K562 (cell line): ENCODE measurements around the gene NECAB2. TPM values are rescaled to one million over a fixed set of nuclear protein-coding genes. Genes with fewer than 3 reads are reported as not detected.

Source experiments
- ARHGAP35 ChIP-seq: fragments of 450-650 bp; IDR thresholded peaks from 2 replicates; pipeline ENCODE4 v1.6.1; 2018; ENCODE audit not compliant: partially characterized antibody
- ARID3B ChIP-seq: fragments of 250-450 bp; sonication (Bioruptor Pico); IDR thresholded peaks from 2 replicates; pipeline ENCODE4 v1.4.0; 2020; ENCODE audit warnings: borderline replicate concordance
- FOXK1 ChIP-seq: sonication (generic); formaldehyde crosslinking; IDR thresholded peaks from 2 replicates; pipeline ENCODE4 v1.8.0; 2022; ENCODE audit warnings: missing genetic modification reagents, mild to moderate bottlenecking, borderline replicate concordance
- FOXK2 ChIP-seq, 2 experiments: fragments of 450-650 bp; IDR thresholded peaks in 1 of 2; conservative IDR thresholded peaks in 1 of 2; 2 replicates each; pipeline ENCODE4 v1.6.1; 2016; ENCODE audit warnings: low read depth in 2 of 2, mild to moderate bottlenecking in 1 of 2
- GTF2E2 ChIP-seq: fragments of 200-800 bp; sonication (Bioruptor generic); IDR thresholded peaks from 2 replicates; pipeline ENCODE4 v1.6.1; 2016; ENCODE audit warnings: missing genetic modification characterization, missing compliant biosample characterization
- HLTF ChIP-seq: fragments of 450-650 bp; IDR thresholded peaks from 2 replicates; pipeline ENCODE4 v1.6.1; 2016
- KAT2B ChIP-seq: IDR thresholded peaks from one replicate; pipeline ENCODE4 v1.6.1; 2012; ENCODE audit warnings: low read depth, mild to moderate bottlenecking, control low read depth, inconsistent platforms, low read length, moderate library complexity
- KLF6 ChIP-seq: fragments of 250-450 bp; sonication (Bioruptor Pico); IDR thresholded peaks from 2 replicates; pipeline ENCODE4 v1.4.0; 2020; ENCODE audit warnings: mild to moderate bottlenecking, moderate library complexity, borderline replicate concordance
- LCOR ChIP-seq: sonication (generic); formaldehyde crosslinking; IDR thresholded peaks from 2 replicates; pipeline ENCODE4 v1.8.0; 2022; ENCODE audit warnings: mild to moderate bottlenecking, missing genetic modification reagents
- MAFG ChIP-seq: fragments of 450-650 bp; conservative IDR thresholded peaks from 2 replicates; pipeline ENCODE4 v1.6.1; 2016; ENCODE audit warnings: missing genetic modification characterization, missing compliant biosample characterization
- MCM3 ChIP-seq: fragments of 450-650 bp; IDR thresholded peaks from 2 replicates; pipeline ENCODE4 v1.6.1; 2016
- MTF1 ChIP-seq: fragments of 250-450 bp; sonication (Bioruptor Pico); IDR thresholded peaks from 2 replicates; pipeline ENCODE4 v1.9.0; 2021; ENCODE audit warnings: moderate library complexity, mild to moderate bottlenecking, inconsistent platforms, borderline replicate concordance
- RBFOX2 ChIP-seq: fragments of 200-400 bp; formaldehyde crosslinking; IDR thresholded peaks from 2 replicates; pipeline ENCODE4 v1.6.1; 2017; ENCODE audit warnings: low read depth, mild to moderate bottlenecking, low read length, moderate library complexity
- SRF ChIP-seq, 2 experiments: fragments of 250-450, 450-650 bp in 1 of 2; sonication (Bioruptor Pico) in 1 of 2; sonication (generic) in 1 of 2; formaldehyde crosslinking; IDR thresholded peaks; 2 replicates each; pipeline versions ENCODE4 v1.5.0 to v1.5.1; 2020 to 2022; ENCODE audit warnings: mild to moderate bottlenecking in 1 of 2, missing genetic modification reagents in 1 of 2
- USF1 ChIP-seq: sonication (generic); formaldehyde crosslinking; IDR thresholded peaks from 2 replicates; pipeline ENCODE4 v1.9.0; 2022; ENCODE audit warnings: mild to moderate bottlenecking, missing genetic modification reagents
- ZBTB11 ChIP-seq, 3 experiments: fragments of 200-800 bp in 1 of 3; fragments of 250-450 bp in 1 of 3; fragments of 450-650 bp in 1 of 3; sonication (Bioruptor Pico) in 1 of 3; sonication (Bioruptor generic) in 1 of 3; formaldehyde crosslinking in 1 of 3; IDR thresholded peaks; 2 replicates each; pipeline versions ENCODE4 v1.6.1 to v1.8.0; 2016 to 2022; ENCODE audit warnings: mild to moderate bottlenecking in 2 of 3, missing genetic modification characterization in 2 of 3, missing compliant biosample characterization in 1 of 3, moderate library complexity in 1 of 3
- ZC3H11A ChIP-seq: IDR thresholded peaks from 2 replicates; pipeline ENCODE4 v1.6.1; 2012; ENCODE audit warnings: low read depth, low read length, improper control_type of control experiment
- ZMIZ1 ChIP-seq, 2 experiments: fragments of 150-350 bp in 1 of 2; IDR thresholded peaks; 2 replicates each; pipeline ENCODE4 v1.6.1; 2012 to 2016; ENCODE audit warnings: low read depth in 2 of 2, low read length in 2 of 2, mild to moderate bottlenecking in 1 of 2, moderate library complexity in 1 of 2
- ZNF133 ChIP-seq: fragments of 250-450 bp; sonication (Bioruptor Pico); IDR thresholded peaks from 2 replicates; pipeline ENCODE4 v1.4.0; 2020; ENCODE audit warnings: mild to moderate bottlenecking
- ZNF184 ChIP-seq: sonication (generic); formaldehyde crosslinking; IDR thresholded peaks from 2 replicates; pipeline ENCODE4 v1.5.0; 2020; ENCODE audit warnings: missing genetic modification reagents
- ZNF253 ChIP-seq: fragments of 250-450 bp; sonication (Bioruptor Pico); conservative IDR thresholded peaks from 2 replicates; pipeline ENCODE4 v1.6.1; 2021; ENCODE audit warnings: mild to moderate bottlenecking
- polyA plus RNA-seq, 8 experiments: library from polyadenylated mRNA; depleted of rRNA in 4 of 8; stranded (reverse) in 5 of 8; unstranded in 3 of 8; fragments of >200 nt; fragmentation: Nextera tagmentation in 2 of 8; fragmentation: Illumina TruSeq in 1 of 8; extraction: Ambion mirVana in 2 of 8; extraction: Trizol in 1 of 8; gene quantifications; 2 replicates each; pipeline versions ENCODE4 v1.2.1 to v1.2.3, GENCODE V29; 2011 to 2014; ENCODE audit warnings: inconsistent platforms in 1 of 8, missing spikeins in 1 of 8
- total RNA-seq, 7 experiments: library from RNA; depleted of rRNA in 6 of 7; stranded (reverse); fragments of >200 nt in 6 of 7; fragmentation: Illumina TruSeq in 2 of 7; extraction: Trizol in 2 of 7; gene quantifications; 2 replicates each; pipeline versions ENCODE4 v1.2.1 to v1.2.3, GENCODE V29; 2011 to 2021; ENCODE audit warnings: low replicate concordance in 1 of 7

Gene NECAB2
- total and polyA plus RNA-seq, 9 of the 15 experiments (the other 6 are each of a cell fraction or from before 2014, with no cell fraction given), result 0.03 to 0.28 TPM; not detected in 7

GRCh38 chr16:83952587-83952939, 15.5 kb upstream of the NECAB2 start (continued):
- TF ChIP-seq LCOR (CRISPR knock-in tag), result no peak
- no peak for TF ChIP-seq ZMIZ1 (IDR thresholded peaks at IDR 0.05; ENCODE audit: low read depth in 2 of 2, low read length in 2 of 2)
- no peak for TF ChIP-seq MCM3
- no peak for TF ChIP-seq USF1 (CRISPR knock-in tag)
- TF ChIP-seq HLTF, result no peak
- TF ChIP-seq MAFG, result no peak
- no peak for TF ChIP-seq ZBTB11 (CRISPR knock-in tag; IDR thresholded peaks at IDR 0.05)
- TF ChIP-seq RBFOX2, result no peak
- no peak for TF ChIP-seq KAT2B
- TF ChIP-seq KLF6, result no peak
- TF ChIP-seq ZNF184 (CRISPR knock-in tag), result no peak
- TF ChIP-seq ARHGAP35, result no peak
- TF ChIP-seq ZNF133 (CRISPR knock-in tag), result no peak
- no peak for TF ChIP-seq FOXK1 (CRISPR knock-in tag)
- no peak for TF ChIP-seq ZC3H11A
- TF ChIP-seq ARID3B (CRISPR knock-in tag), result no peak
- TF ChIP-seq GTF2E2 (tag), result no peak
- TF ChIP-seq FOXK2 (conservative IDR thresholded peaks at IDR 0.05 in 1 of 2, IDR thresholded peaks at IDR 0.05 in 1 of 2; ENCODE audit: low read depth in 2 of 2), result no peak
- no peak for TF ChIP-seq MTF1 (CRISPR knock-in tag)
- no peak for TF ChIP-seq ZNF253 (CRISPR knock-in tag)
- 0 out of 4 replicates have a peak, but pooled peaks of 1 of the 2 experiments have one; percentile 55 for TF ChIP-seq SRF (CRISPR knock-in tag; IDR thresholded peaks at IDR 0.05)
